GM06990 (cell line): Measurements from ENCODE around the gene S100A2.

Experiments used
- DNase-seq: peaks from one replicate; pipeline ENCODE4 v3.0.0-alpha.2; 2011; ENCODE audit not compliant: insufficient read length; ENCODE audit errors: extremely low read depth
- H3K27me3 ChIP-seq: replicated peaks from 2 replicates; pipeline ENCODE4 v1.6.0; 2011; ENCODE audit warnings: low read length; ENCODE audit not compliant: control insufficient read depth, insufficient read depth
- H3K36me3 ChIP-seq: 2 replicates; pipeline ENCODE4 v1.5.1; 2011; ENCODE audit warnings: low read length; ENCODE audit not compliant: control insufficient read depth, insufficient read depth
- H3K4me3 ChIP-seq: replicated peaks from 2 replicates; pipeline ENCODE4 v1.5.1; 2011; ENCODE audit warnings: low read depth, mild to moderate bottlenecking, control low read depth, low read length
- TF ChIP-seq, protein P1 (sequence below): IDR thresholded peaks from 2 replicates; pipeline ENCODE4 v1.5.1; 2011; ENCODE audit warnings: low read length, control low read depth, mild to moderate bottlenecking, inconsistent platforms; ENCODE audit not compliant: insufficient read depth, poor library complexity, severe bottlenecking

S100A2 gene

DNA sequence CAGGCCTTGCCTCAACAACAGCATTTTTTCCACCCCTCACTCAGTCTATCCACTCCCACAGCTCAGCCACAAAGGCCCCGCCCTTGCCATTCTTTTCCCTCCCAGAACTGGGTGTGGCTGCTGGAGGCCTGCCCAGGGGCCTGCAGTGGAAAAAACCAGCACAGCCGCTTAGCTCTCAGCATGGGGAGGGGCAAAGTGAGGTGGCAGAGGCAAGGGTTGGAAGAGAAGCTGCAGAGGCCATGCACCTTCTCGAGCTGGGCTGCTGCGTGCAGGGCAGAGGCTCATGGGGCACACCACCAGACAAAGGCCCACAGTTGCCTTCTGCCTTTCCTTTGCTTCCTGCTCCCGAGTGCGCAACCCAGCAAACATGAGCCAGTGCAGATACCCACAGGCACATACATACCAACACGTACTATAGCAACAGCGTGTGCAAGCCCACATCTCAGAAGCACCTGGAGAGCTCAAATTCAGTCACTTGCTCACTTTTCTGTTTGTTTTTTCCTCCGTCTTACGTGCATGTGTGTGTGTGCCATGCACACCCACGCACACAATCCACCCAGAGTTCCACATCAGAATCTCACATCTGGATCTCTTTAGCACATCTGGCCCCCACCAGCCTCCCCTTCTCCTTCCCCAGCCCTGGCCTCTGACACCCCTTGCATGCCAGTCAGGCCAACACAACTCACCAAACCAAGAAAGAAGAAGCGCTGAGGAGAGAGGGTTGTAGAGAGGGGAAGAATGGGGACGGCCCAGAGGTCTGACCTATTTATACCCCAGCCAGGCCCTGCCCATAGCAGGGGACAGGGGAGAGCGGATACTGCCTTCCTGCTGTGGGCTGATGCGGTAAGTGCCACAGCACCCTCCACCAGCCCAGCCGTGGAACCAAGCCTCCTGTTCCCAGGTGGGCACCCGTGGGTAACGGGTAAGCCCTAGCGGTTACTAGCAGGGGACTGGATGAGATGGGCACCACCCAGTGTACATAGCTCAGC lies 20.3 kb downstream of the S100A2 start, which contains the start of gene S100A4:
S100A4 (minus strand) TSS at position 740 of the 989 bp plus-strand sequence. CDS start 1,012 bp downstream, outside the sequence.
- TF ChIP-seq, protein P1, sequence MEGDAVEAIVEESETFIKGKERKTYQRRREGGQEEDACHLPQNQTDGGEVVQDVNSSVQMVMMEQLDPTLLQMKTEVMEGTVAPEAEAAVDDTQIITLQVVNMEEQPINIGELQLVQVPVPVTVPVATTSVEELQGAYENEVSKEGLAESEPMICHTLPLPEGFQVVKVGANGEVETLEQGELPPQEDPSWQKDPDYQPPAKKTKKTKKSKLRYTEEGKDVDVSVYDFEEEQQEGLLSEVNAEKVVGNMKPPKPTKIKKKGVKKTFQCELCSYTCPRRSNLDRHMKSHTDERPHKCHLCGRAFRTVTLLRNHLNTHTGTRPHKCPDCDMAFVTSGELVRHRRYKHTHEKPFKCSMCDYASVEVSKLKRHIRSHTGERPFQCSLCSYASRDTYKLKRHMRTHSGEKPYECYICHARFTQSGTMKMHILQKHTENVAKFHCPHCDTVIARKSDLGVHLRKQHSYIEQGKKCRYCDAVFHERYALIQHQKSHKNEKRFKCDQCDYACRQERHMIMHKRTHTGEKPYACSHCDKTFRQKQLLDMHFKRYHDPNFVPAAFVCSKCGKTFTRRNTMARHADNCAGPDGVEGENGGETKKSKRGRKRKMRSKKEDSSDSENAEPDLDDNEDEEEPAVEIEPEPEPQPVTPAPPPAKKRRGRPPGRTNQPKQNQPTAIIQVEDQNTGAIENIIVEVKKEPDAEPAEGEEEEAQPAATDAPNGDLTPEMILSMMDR, result no peak
- Histone ChIP-seq H3K27me3 (no peaks in the 10 kb centered on the region; the same call in 1 of the 2 replicates), H3K36me3 (no peaks in the 10 kb centered on the region), H3K4me3 (no peak within 1 kb of the TSS)
- peak; percentile 61 for DNase-seq

DNA sequence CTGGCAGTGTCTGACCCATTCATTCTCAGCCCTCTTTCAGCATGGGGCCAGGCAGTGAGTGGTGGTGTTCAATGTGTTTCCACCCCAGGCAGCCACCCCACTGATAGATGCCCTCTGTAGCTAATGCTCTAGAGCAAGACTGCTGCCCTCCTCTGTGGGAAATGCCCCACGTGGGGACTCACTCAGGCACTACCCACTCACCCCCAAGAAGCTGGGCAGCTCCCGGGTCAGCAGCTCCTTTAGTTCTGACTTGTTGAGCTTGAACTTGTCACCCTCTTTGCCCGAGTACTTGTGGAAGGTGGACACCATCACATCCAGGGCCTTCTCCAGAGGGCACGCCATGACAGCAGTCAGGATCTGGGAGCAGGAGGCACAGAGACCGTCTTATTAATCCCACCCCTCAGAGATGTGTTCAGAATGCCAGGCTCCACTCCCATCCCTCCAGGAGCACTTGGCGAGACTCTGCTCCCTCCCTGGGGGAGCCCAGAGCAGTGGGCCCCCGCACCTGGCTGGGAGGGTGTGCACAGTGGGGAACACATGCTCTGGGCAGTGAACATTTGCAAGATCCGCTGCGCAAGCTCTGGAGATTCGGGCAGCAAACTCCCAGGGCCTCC lies 21.1 kb downstream of the S100A2 start:
- no peak for DNase-seq
- TF ChIP-seq, protein P1, result no peak
- Histone ChIP-seq H3K27me3 (no peaks in the 10 kb centered on the region; the same call in 1 of the 2 replicates), H3K4me3 (no peak overlapping the region), H3K36me3 (no peaks in the 10 kb centered on the region)

DNA sequence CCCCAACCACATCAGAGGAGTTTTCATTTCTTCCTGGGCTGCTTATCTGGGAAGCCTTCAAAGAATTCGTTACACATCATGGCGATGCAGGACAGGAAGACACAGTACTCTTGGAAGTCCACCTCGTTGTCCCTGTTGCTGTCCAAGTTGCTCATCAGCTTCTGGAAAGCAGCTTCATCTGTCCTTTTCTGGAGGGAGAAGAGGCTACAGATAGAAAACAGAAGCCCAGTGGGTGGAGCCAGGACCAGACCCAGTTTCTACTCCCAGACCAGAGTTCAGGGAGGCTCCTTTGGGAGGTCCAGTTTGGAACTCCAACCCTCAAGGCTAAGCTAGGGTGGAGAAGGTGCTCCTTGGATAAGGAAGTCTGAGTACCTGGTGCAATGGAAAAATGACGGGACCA lies 21.9 kb downstream of the S100A2 start:
- H3K36me3 ChIP-seq, result no peaks in the 10 kb centered on the region
- no peaks in the 10 kb centered on the region; the same call in 1 of the 2 replicates for H3K27me3 ChIP-seq
- TF ChIP-seq, protein P1, result no peak
- no peak for DNase-seq
- no peak overlapping the region for H3K4me3 ChIP-seq

DNA sequence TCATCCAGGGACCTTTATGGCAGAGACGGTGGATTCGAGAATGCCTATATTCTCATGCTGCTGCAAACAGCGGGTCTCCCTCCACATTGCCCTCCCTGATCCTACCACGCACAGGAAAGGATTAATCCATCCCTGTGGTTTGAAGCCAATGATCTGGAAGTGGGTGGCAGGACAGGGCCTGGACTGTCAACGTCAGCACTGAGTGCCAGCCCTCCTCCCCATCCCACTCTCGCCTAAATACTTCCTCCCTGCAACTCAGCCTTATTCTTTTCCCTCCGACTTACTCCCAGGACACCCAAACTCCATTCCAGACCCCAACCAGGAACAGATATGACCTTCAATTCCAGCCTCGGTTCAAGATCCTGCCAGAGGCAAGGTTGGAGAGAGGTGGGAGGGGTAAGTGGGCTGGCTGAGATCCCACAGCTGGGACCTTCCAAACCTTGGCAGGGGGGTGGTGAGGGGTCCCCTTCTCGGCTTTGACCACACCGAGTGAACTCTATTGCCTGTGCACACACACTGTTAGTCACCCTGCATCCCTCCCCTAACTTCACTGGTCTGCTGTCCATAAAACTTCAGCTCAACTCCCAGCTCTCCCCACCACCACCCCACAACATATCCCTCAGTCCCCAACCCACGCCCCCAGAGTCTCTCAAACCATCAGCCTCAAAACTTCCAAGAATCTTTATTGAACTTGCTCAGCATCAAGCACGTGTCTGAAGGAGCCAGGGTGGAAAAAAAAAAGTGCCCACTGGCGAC lies 22.5 kb downstream of the S100A2 start:
- no peaks in the 10 kb centered on the region for H3K36me3 ChIP-seq
- H3K4me3 ChIP-seq, result no peak overlapping the region
- no peak for DNase-seq
- H3K27me3 ChIP-seq, result no peaks in the 10 kb centered on the region; the same call in 1 of the 2 replicates
- TF ChIP-seq, protein P1, result no peak

DNA sequence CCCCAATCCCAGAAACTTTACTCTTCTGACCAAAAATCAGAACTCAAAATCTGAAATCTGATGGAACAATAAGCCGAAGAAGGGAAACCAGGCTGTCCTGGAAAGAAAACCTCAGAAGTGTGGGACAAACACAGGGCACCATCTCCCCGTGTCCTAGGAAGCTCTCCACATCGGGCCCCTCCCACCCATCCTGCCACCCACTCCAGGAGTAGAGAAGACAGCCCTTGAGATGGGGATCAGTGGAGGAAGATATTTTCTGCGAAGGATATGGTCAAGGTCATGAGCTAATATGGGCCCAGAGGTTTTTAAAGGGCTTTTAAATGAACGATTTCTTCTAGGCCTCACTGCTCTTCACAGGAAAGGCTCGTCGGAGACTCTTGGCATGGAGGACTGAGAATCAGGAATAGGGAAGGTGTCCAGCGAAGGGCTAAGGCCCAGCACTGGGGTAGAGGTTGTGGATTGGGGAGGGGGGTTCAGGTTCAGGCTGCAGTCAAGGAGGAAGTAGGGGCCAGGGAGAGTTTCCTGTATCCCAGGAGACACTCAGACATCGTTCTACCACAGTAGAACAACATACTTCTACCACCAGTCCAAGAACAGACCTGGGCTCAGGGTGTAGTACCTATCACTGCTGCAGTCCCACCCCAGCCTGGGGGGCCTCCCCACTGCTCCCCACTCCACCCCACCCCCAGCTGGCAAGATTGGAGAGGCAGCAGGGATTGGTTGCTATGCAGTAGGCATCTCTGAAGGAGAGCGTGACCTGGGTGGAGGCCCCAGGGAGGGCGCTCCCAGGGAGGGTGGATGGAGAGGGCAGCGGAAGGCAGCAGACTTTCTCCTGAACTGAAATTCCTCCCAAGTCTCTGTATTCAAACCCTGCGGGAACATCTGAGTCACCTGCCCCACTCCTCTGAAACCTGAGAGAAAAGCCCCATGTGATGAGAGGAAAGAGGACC lies 23.7 kb downstream of the S100A2 start:
- no peaks in the 10 kb centered on the region for H3K36me3 ChIP-seq
- no peak overlapping the region for H3K4me3 ChIP-seq
- no peak for DNase-seq
- no peaks in the 10 kb centered on the region for H3K27me3 ChIP-seq
- TF ChIP-seq, protein P1, result no peak
